ENCODE measurements around the gene BEND6. TPM values are rescaled to one million over a fixed set of nuclear protein-coding genes. Genes with fewer than 3 reads are reported as not detected.

BEND6 gene
- total and polyA plus RNA-seq, 10 of the 15 experiments (the other 5 are each of a cell fraction or from before 2014, with no cell fraction given), result 0.79 to 2.8 (median 1.6) TPM

DNA sequence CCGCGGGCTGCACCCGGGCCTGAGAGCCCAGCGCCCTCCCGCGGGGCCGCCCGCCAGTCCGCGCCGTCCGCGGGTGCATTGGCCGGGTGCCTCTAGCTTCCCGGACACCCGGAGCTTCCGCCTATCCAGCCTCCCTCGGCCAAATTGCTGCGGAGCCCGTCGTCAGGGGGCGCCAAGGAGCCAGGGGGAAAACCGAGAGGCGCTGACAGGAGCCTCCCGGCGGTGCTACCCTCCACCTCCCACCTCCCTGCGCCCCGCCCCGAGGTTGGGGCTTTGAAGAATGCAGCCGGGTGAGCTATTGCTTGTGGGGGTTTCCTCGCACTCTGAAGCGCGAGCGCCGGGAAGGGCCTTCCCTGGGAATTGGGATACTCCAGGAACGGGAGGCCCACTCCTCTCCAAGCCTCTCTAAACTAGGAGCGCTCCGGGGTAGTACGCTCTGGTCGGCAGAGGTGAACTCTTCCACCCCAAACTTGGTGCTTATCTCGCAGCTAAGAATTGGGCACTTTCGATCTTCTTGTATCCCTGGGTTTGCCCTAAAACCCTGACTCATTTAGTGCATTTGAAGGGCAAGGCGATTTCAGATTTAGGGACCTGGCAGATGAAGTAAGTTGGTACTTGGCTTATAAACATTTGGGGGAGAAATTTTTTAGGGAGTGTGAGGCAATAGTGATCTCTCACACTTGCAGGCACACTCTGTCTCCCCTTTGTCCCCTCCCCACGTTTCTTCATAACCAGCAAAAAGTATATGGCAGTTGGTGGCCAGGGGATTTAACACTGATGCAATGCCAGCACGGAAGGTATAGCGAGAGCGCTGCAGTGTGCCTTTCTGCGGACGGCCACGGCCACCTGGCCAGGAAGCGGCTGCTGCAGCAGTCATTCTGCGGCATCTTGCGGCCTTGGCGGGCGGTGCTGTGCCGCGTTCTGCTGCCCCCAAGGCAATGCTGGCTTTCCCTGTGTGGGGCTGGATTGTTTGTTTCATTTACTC, 556 bp downstream of the BEND6 start (continued):
- TF ChIP-seq BACH1 (IDR thresholded peaks at IDR 0.05; ENCODE audit: borderline replicate concordance) (peak; percentile 20; the same call in 1 of the 2 replicates), WRNIP1 (IDR thresholded peaks at IDR 0.05; ENCODE audit: borderline replicate concordance, low read depth, low read length) (no peak), NFXL1 (IDR thresholded peaks at IDR 0.05; ENCODE audit: borderline replicate concordance) (no peak), TCF3 (IDR thresholded peaks at IDR 0.05; ENCODE audit: borderline replicate concordance, insufficient read depth, low read depth, low read length) (peak; percentile 98), MEF2A (IDR thresholded peaks at IDR 0.05; ENCODE audit: insufficient read depth, low read depth, low read length) (no peak), CHD2 (IDR thresholded peaks at IDR 0.05; ENCODE audit: borderline replicate concordance, low read depth, low read length) (peak; percentile 47), RFX5 (IDR thresholded peaks at IDR 0.05; ENCODE audit: low read depth, low read length) (no peak), HDAC2 (IDR thresholded peaks at IDR 0.05) (no peak), HCFC1 (IDR thresholded peaks at IDR 0.05; ENCODE audit: low read length) (no peak), PAX5 (IDR thresholded peaks at IDR 0.05; ENCODE audit: borderline replicate concordance, low read depth, low read length) (peak; percentile 30; the same call in 1 of the 2 replicates), BRCA1 (IDR thresholded peaks at IDR 0.05; ENCODE audit: low read depth, low read length) (no peak), CREB1 (IDR thresholded peaks at IDR 0.05; ENCODE audit: low read depth) (peak; percentile 68), TAF1 (IDR thresholded peaks at IDR 0.05; ENCODE audit: borderline replicate concordance, low read depth, low read length) (no peak), MYB (IDR thresholded peaks at IDR 0.05; ENCODE audit: borderline replicate concordance, low read depth, low read length) (no peak)
- TF ChIP-seq, protein P1, sequence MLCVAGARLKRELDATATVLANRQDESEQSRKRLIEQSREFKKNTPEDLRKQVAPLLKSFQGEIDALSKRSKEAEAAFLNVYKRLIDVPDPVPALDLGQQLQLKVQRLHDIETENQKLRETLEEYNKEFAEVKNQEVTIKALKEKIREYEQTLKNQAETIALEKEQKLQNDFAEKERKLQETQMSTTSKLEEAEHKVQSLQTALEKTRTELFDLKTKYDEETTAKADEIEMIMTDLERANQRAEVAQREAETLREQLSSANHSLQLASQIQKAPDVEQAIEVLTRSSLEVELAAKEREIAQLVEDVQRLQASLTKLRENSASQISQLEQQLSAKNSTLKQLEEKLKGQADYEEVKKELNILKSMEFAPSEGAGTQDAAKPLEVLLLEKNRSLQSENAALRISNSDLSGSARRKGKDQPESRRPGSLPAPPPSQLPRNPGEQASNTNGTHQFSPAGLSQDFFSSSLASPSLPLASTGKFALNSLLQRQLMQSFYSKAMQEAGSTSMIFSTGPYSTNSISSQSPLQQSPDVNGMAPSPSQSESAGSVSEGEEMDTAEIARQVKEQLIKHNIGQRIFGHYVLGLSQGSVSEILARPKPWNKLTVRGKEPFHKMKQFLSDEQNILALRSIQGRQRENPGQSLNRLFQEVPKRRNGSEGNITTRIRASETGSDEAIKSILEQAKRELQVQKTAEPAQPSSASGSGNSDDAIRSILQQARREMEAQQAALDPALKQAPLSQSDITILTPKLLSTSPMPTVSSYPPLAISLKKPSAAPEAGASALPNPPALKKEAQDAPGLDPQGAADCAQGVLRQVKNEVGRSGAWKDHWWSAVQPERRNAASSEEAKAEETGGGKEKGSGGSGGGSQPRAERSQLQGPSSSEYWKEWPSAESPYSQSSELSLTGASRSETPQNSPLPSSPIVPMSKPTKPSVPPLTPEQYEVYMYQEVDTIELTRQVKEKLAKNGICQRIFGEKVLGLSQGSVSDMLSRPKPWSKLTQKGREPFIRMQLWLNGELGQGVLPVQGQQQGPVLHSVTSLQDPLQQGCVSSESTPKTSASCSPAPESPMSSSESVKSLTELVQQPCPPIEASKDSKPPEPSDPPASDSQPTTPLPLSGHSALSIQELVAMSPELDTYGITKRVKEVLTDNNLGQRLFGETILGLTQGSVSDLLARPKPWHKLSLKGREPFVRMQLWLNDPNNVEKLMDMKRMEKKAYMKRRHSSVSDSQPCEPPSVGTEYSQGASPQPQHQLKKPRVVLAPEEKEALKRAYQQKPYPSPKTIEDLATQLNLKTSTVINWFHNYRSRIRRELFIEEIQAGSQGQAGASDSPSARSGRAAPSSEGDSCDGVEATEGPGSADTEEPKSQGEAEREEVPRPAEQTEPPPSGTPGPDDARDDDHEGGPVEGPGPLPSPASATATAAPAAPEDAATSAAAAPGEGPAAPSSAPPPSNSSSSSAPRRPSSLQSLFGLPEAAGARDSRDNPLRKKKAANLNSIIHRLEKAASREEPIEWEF (IDR thresholded peaks at IDR 0.05; ENCODE audit: insufficient replicate concordance, low read depth, low read length), result no peak
- TF ChIP-seq, protein P2, sequence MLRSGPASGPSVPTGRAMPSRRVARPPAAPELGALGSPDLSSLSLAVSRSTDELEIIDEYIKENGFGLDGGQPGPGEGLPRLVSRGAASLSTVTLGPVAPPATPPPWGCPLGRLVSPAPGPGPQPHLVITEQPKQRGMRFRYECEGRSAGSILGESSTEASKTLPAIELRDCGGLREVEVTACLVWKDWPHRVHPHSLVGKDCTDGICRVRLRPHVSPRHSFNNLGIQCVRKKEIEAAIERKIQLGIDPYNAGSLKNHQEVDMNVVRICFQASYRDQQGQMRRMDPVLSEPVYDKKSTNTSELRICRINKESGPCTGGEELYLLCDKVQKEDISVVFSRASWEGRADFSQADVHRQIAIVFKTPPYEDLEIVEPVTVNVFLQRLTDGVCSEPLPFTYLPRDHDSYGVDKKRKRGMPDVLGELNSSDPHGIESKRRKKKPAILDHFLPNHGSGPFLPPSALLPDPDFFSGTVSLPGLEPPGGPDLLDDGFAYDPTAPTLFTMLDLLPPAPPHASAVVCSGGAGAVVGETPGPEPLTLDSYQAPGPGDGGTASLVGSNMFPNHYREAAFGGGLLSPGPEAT (IDR thresholded peaks at IDR 0.05; ENCODE audit: low read depth), result peak; percentile 93
- TF ChIP-seq, protein P3, sequence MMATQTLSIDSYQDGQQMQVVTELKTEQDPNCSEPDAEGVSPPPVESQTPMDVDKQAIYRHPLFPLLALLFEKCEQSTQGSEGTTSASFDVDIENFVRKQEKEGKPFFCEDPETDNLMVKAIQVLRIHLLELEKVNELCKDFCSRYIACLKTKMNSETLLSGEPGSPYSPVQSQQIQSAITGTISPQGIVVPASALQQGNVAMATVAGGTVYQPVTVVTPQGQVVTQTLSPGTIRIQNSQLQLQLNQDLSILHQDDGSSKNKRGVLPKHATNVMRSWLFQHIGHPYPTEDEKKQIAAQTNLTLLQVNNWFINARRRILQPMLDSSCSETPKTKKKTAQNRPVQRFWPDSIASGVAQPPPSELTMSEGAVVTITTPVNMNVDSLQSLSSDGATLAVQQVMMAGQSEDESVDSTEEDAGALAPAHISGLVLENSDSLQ (IDR thresholded peaks at IDR 0.05), result no peak
- TF ChIP-seq, protein P4, sequence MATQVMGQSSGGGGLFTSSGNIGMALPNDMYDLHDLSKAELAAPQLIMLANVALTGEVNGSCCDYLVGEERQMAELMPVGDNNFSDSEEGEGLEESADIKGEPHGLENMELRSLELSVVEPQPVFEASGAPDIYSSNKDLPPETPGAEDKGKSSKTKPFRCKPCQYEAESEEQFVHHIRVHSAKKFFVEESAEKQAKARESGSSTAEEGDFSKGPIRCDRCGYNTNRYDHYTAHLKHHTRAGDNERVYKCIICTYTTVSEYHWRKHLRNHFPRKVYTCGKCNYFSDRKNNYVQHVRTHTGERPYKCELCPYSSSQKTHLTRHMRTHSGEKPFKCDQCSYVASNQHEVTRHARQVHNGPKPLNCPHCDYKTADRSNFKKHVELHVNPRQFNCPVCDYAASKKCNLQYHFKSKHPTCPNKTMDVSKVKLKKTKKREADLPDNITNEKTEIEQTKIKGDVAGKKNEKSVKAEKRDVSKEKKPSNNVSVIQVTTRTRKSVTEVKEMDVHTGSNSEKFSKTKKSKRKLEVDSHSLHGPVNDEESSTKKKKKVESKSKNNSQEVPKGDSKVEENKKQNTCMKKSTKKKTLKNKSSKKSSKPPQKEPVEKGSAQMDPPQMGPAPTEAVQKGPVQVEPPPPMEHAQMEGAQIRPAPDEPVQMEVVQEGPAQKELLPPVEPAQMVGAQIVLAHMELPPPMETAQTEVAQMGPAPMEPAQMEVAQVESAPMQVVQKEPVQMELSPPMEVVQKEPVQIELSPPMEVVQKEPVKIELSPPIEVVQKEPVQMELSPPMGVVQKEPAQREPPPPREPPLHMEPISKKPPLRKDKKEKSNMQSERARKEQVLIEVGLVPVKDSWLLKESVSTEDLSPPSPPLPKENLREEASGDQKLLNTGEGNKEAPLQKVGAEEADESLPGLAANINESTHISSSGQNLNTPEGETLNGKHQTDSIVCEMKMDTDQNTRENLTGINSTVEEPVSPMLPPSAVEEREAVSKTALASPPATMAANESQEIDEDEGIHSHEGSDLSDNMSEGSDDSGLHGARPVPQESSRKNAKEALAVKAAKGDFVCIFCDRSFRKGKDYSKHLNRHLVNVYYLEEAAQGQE (IDR thresholded peaks at IDR 0.05; ENCODE audit: low read depth, low read length), result no peak
